A549 (cell line): Measurements from ENCODE around the gene BRPF3.

Source experiments
- BHLHE40 ChIP-seq: IDR thresholded peaks from 2 replicates; pipeline ENCODE4 v1.6.1; 2012; ENCODE audit warnings: low read depth, low read length, inconsistent platforms
- EP300 ChIP-seq, 2 experiments: fragments of >200 bp; sonication (Bioruptor Twin); formaldehyde crosslinking; IDR thresholded peaks; 2 replicates in 1 of 2; 3 replicates in 1 of 2; pipeline ENCODE4 v1.6.1; 2016 to 2017
- ESRRA ChIP-seq: fragments of 150-350 bp; IDR thresholded peaks from 2 replicates; pipeline ENCODE4 v1.6.1; 2014; ENCODE audit warnings: mild to moderate bottlenecking, low read length, borderline replicate concordance
- MAZ ChIP-seq: fragments of 150-350 bp; IDR thresholded peaks from 2 replicates; pipeline ENCODE4 v1.6.1; 2014; ENCODE audit warnings: antibody characterized with exemption, low read depth, low read length, borderline replicate concordance
- MYC ChIP-seq: IDR thresholded peaks from 2 replicates; pipeline ENCODE4 v1.6.1; 2012; ENCODE audit warnings: mild to moderate bottlenecking, inconsistent platforms, low read length, improper control_type of control experiment, borderline replicate concordance
- NFE2L2 ChIP-seq: fragments of 150-350 bp; conservative IDR thresholded peaks from 2 replicates; pipeline ENCODE4 v1.6.1; 2014; ENCODE audit warnings: low read length
- POLR2A ChIP-seq: IDR thresholded peaks from 2 replicates; pipeline ENCODE4 v1.6.1; 2012; ENCODE audit warnings: mild to moderate bottlenecking, low read length
- RFX5 ChIP-seq: fragments of 450-650 bp; IDR thresholded peaks from 2 replicates; pipeline ENCODE4 v1.7.1; 2014; ENCODE audit warnings: antibody characterized with exemption, mild to moderate bottlenecking, moderate library complexity
- RNF2 ChIP-seq: fragments of 200-600 bp; sonication (generic); IDR thresholded peaks from 2 replicates; pipeline ENCODE4 v1.6.1; 2016; ENCODE audit warnings: low read depth, mild to moderate bottlenecking, antibody characterized with exemption, moderate library complexity, borderline replicate concordance
- TP53 ChIP-seq: fragments of 250-450 bp; sonication (Bioruptor Pico); IDR thresholded peaks from 2 replicates; pipeline ENCODE4 v1.5.0; 2021; ENCODE audit warnings: mild to moderate bottlenecking, moderate library complexity
- ZC3H11A ChIP-seq: fragments of 450-650 bp; IDR thresholded peaks from 2 replicates; pipeline ENCODE4 v1.6.1; 2014; ENCODE audit warnings: antibody characterized with exemption, mild to moderate bottlenecking
- ZFP36 ChIP-seq: fragments of 450-650 bp; IDR thresholded peaks from 2 replicates; pipeline ENCODE4 v1.6.1; 2014; ENCODE audit warnings: borderline replicate concordance; ENCODE audit not compliant: partially characterized antibody
- TF ChIP-seq, protein P1 (sequence below): fragments of >200 bp; sonication (Bioruptor Twin); formaldehyde crosslinking; IDR thresholded peaks from 3 replicates; pipeline ENCODE4 v1.5.1; 2016
- TF ChIP-seq, protein P2 (sequence below): fragments of 200-600 bp; sonication (generic); IDR thresholded peaks from 2 replicates; pipeline ENCODE4 v1.6.1; 2016; ENCODE audit warnings: antibody characterized with exemption, mild to moderate bottlenecking, moderate library complexity

DNA sequence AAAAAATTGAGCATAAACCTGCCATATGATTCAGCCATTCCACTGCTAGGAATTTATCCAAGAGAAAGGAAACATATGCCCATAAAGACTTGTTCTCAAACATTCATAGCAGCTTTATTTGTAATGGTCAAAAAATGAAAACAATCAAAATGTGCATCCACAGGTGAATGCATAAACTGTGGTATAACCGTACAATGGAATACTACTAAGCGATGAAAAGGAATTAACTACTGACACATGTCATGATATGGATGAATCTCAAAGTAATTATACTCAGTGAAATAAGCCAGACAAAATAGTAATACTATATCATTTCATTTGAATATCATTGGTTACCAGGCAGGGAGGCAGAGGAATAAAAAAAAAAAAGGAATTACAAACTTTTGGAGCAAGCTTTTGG lies 25.8 kb upstream of the BRPF3 start:
- no peak for TF ChIP-seq BHLHE40
- TF ChIP-seq, protein P1, sequence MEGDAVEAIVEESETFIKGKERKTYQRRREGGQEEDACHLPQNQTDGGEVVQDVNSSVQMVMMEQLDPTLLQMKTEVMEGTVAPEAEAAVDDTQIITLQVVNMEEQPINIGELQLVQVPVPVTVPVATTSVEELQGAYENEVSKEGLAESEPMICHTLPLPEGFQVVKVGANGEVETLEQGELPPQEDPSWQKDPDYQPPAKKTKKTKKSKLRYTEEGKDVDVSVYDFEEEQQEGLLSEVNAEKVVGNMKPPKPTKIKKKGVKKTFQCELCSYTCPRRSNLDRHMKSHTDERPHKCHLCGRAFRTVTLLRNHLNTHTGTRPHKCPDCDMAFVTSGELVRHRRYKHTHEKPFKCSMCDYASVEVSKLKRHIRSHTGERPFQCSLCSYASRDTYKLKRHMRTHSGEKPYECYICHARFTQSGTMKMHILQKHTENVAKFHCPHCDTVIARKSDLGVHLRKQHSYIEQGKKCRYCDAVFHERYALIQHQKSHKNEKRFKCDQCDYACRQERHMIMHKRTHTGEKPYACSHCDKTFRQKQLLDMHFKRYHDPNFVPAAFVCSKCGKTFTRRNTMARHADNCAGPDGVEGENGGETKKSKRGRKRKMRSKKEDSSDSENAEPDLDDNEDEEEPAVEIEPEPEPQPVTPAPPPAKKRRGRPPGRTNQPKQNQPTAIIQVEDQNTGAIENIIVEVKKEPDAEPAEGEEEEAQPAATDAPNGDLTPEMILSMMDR = no peak
- TF ChIP-seq, protein P2, sequence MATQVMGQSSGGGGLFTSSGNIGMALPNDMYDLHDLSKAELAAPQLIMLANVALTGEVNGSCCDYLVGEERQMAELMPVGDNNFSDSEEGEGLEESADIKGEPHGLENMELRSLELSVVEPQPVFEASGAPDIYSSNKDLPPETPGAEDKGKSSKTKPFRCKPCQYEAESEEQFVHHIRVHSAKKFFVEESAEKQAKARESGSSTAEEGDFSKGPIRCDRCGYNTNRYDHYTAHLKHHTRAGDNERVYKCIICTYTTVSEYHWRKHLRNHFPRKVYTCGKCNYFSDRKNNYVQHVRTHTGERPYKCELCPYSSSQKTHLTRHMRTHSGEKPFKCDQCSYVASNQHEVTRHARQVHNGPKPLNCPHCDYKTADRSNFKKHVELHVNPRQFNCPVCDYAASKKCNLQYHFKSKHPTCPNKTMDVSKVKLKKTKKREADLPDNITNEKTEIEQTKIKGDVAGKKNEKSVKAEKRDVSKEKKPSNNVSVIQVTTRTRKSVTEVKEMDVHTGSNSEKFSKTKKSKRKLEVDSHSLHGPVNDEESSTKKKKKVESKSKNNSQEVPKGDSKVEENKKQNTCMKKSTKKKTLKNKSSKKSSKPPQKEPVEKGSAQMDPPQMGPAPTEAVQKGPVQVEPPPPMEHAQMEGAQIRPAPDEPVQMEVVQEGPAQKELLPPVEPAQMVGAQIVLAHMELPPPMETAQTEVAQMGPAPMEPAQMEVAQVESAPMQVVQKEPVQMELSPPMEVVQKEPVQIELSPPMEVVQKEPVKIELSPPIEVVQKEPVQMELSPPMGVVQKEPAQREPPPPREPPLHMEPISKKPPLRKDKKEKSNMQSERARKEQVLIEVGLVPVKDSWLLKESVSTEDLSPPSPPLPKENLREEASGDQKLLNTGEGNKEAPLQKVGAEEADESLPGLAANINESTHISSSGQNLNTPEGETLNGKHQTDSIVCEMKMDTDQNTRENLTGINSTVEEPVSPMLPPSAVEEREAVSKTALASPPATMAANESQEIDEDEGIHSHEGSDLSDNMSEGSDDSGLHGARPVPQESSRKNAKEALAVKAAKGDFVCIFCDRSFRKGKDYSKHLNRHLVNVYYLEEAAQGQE = no peak
- no peak for TF ChIP-seq NFE2L2
- no peak for TF ChIP-seq ZFP36
- TF ChIP-seq TP53 (CRISPR knock-in tag) = no peak
- no peak for TF ChIP-seq MYC
- TF ChIP-seq MAZ = no peak
- TF ChIP-seq ZC3H11A = no peak
- no peak for TF ChIP-seq ESRRA
- no peak for TF ChIP-seq EP300 (IDR thresholded peaks at IDR 0.05)
- TF ChIP-seq RFX5 = no peak
- no peak for TF ChIP-seq POLR2A
- no peak for TF ChIP-seq RNF2
